GM13977 (cell line): ENCODE measurements around the gene GJA4.
"Not testable (repeated sequence)": the region's sequence is repeated elsewhere in the genome, so short reads cannot be mapped to it uniquely, and the experiment has no call there.

Source experiments
- DNase-seq: peaks from one replicate; pipeline ENCODE4 v3.0.0; 2012; ENCODE audit warnings: low spot score
- CTCF ChIP-seq: IDR thresholded peaks from 2 replicates; pipeline ENCODE4 v1.5.1; 2012; ENCODE audit warnings: mild to moderate bottlenecking, control low read depth; ENCODE audit not compliant: insufficient read depth; ENCODE audit errors: extremely low read depth, missing control alignments
- in situ Hi-C: fragments of 300-500 bp; cut with MboI; formaldehyde crosslinking; loops from one replicate; pipeline ENCODE4 v1.12.0; 2022; ENCODE audit warnings: low sequenced_read_pairs, low pct_unique_long_range_greater_than_20kb, mixed read lengths, inconsistent platforms; ENCODE audit not compliant: unreplicated experiment

Gene GJA4

DNA sequence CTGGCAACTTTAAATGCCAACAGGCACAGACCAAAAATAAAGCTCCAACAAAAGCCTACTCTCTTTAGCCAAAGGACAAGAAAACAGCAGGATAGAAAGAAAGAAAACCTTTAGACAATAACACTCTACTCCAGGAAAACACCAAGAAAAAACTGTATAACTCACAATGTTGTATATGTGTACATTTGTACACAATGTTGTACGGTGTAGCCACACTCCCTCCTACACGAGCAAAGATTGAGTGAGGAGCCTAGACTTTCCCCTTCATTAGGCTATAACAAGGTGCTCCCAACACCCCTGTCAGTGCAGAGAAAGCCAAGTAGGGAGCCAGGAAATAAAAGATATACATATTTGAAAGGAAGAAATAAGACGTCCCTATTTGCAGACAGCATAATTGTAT, 24.0 kb downstream of the GJA4 start:
- TF ChIP-seq CTCF: no peak
- in situ Hi-C loops: no loop called here
- DNase-seq: no peak

GRCh38 chr1:34818862-34819261, 26.1 kb downstream of the GJA4 start:
- DNase-seq, in situ Hi-C loops: not testable (repeated sequence)

- DNase-seq: no peak
- no peak for TF ChIP-seq CTCF
- in situ Hi-C loops: no loop called here
Measured at GRCh38 chr1:34822202-34822601, 29.4 kb downstream of the GJA4 start.

GRCh38 chr1:34824817-34825454, 32.1 kb downstream of the GJA4 start:
- no peak for DNase-seq
- in situ Hi-C loops: no loop called here
- no peak for TF ChIP-seq CTCF

- no peak for TF ChIP-seq CTCF
- in situ Hi-C loops: no loop called here
- DNase-seq: no peak
Measured at GRCh38 chr1:34825455-34826091, 32.8 kb downstream of the GJA4 start.

DNA sequence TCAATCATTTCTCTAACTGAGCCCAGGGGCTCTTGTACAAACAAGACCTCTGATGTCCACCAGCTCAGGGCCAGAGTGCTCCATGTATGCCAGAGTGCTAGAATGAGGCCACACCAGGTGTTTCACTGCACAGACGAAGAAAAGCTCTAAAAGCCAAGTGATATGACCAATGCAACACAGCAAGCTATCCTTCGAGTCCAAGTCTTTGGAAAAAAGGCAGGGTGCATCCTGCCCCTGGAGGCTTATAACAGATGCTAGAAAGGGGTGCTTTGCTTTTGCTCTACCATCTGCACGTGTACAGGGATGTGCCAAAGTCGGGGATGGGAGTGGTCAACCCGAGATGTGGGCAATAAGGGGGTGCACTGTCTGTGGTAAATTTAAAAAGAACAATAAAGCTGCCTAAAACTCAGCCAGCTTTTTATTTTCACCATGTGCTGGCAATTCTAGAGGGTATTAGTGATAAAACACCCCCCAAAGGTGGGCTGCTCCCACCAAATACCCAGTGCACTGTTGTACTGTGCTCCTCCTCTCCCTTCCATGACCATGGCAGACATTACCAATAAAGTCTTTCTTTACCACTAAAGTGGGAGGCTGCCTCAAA, 34.6 kb downstream of the GJA4 start:
- no peak for TF ChIP-seq CTCF
- in situ Hi-C loops: no loop called here
- no peak for DNase-seq

DNA sequence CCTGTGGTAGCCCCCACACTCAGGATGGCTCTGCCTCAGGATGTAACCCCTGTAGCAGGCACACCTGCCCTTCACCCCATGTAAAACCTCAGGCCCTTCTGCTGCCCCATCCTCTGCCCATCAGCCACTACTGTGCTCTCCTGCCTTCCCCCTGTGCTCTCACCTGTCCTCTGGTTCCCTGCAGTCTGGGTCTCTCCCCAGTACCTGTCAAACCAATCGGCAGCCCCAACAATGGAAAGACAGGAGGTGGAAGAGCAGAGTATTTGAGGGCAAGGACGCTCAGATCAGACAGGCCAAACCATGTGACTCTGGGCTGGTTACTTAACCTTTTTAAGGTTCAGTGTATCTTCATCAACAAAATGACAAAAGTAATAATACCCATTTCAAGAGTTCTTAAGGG, 35.8 kb downstream of the GJA4 start:
- TF ChIP-seq CTCF: no peak
- in situ Hi-C loops: no loop called here

More for the DNA sequence above, 35.8 kb downstream of the GJA4 start:
- DNase-seq: no peak
